Neural crest cell (in vitro differentiated cells): ENCODE measurements around the gene FOS. TPM values are rescaled to one million over a fixed set of nuclear protein-coding genes. Genes with fewer than 3 reads are reported as not detected.

ENCODE experiments used
- DNase-seq: peaks from one replicate; pipeline ENCODE4 v3.0.0; 2021; ENCODE audit warnings: low read depth, mixed read lengths, low spot score
- H3K27ac Mint-ChIP-seq: one replicate; pipeline ENCODE4 v1.8.0; 2021; ENCODE audit warnings: mild to moderate bottlenecking, mixed read lengths; ENCODE audit not compliant: unreplicated experiment
- H3K27me3 Mint-ChIP-seq: 2 replicates; pipeline ENCODE4 v1.8.0; 2021; ENCODE audit warnings: low read depth, mild to moderate bottlenecking, mixed read lengths
- H3K36me3 Mint-ChIP-seq: 2 replicates; pipeline ENCODE4 v1.8.0; 2021; ENCODE audit warnings: low read depth, mild to moderate bottlenecking, mixed read lengths
- H3K4me1 Mint-ChIP-seq: 2 replicates; pipeline ENCODE4 v1.8.0; 2021; ENCODE audit warnings: mixed read lengths
- H3K4me3 Mint-ChIP-seq: one replicate; pipeline ENCODE4 v1.8.0; 2021; ENCODE audit warnings: mild to moderate bottlenecking, mixed read lengths
- H3K9me3 Mint-ChIP-seq: 2 replicates; pipeline ENCODE4 v1.8.0; 2021; ENCODE audit warnings: mixed read lengths
- CTCF ChIP-seq: fragments of 200-600 bp; sonication (generic); conservative IDR thresholded peaks from 2 replicates; pipeline ENCODE4 v1.5.0; 2021; ENCODE audit warnings: antibody characterized with exemption, mild to moderate bottlenecking
- total RNA-seq: library from RNA; stranded (reverse); gene quantifications from 2 replicates; pipeline ENCODE4 v1.2.1, GENCODE V29; 2021

Gene FOS
- total RNA-seq, 1 donor from 2014 or later = 3.8 TPM

GRCh38 chr14:75247286-75247922 is 31.2 kb upstream of the FOS start:
- no peak for DNase-seq
- Mint-ChIP-seq H3K4me1 (no peaks in the 10 kb centered on the region), H3K36me3 (no peaks in the 10 kb centered on the region), H3K27ac (no peak overlapping the region), H3K27me3 (peaks cover 4% of the 10 kb centered on the region), H3K9me3 (no peaks in the 10 kb centered on the region), H3K4me3 (no peak overlapping the region)
- TF ChIP-seq CTCF = no peak

- no peaks in the 10 kb centered on the region for H3K36me3 Mint-ChIP-seq
- no peak overlapping the region for H3K27ac Mint-ChIP-seq
- no peak for DNase-seq
- no peak overlapping the region for H3K4me3 Mint-ChIP-seq
- peaks cover 4% of the 10 kb centered on the region for H3K27me3 Mint-ChIP-seq
- TF ChIP-seq CTCF = no peak
- no peaks in the 10 kb centered on the region for H3K9me3 Mint-ChIP-seq
- no peaks in the 10 kb centered on the region for H3K4me1 Mint-ChIP-seq
Measured at GRCh38 chr14:75247939-75248338, 30.7 kb upstream of the FOS start.

GRCh38 chr14:75249251-75249957 is 29.2 kb upstream of the FOS start:
- H3K27me3 Mint-ChIP-seq = peaks cover 4% of the 10 kb centered on the region
- no peaks in the 10 kb centered on the region for H3K4me1 Mint-ChIP-seq
- no peaks in the 10 kb centered on the region for H3K9me3 Mint-ChIP-seq
- peak overlapping the region; percentile 50 for H3K27ac Mint-ChIP-seq
- H3K36me3 Mint-ChIP-seq = no peaks in the 10 kb centered on the region
- no peak for TF ChIP-seq CTCF
- DNase-seq = no peak
- H3K4me3 Mint-ChIP-seq = no peak overlapping the region

- H3K4me1 Mint-ChIP-seq = no peaks in the 10 kb centered on the region
- no peak for TF ChIP-seq CTCF
- no peaks in the 10 kb centered on the region for H3K36me3 Mint-ChIP-seq
- no peaks in the 10 kb centered on the region for H3K9me3 Mint-ChIP-seq
- no peak overlapping the region for H3K4me3 Mint-ChIP-seq
- H3K27me3 Mint-ChIP-seq = peaks cover 7% of the 10 kb centered on the region
- no peak for DNase-seq
- H3K27ac Mint-ChIP-seq = peak overlapping the region; percentile 50
Measured at GRCh38 chr14:75249958-75250336, 28.7 kb upstream of the FOS start.

GRCh38 chr14:75250800-75251199 is 27.8 kb upstream of the FOS start:
- Mint-ChIP-seq H3K36me3 (no peaks in the 10 kb centered on the region), H3K27me3 (peaks cover 6% of the 10 kb centered on the region), H3K4me3 (no peak overlapping the region), H3K27ac (no peak overlapping the region), H3K9me3 (no peaks in the 10 kb centered on the region), H3K4me1 (no peaks in the 10 kb centered on the region)
- no peak for DNase-seq
- TF ChIP-seq CTCF = no peak
